OCI-LY1 (cell line): Measurements from ENCODE around the gene CDC42EP4.

Experiments
- CTCF ChIP-seq: fragments of 200-600 bp; sonication (generic), shearing (Covaris generic); IDR thresholded peaks from 2 replicates; pipeline ENCODE4 v1.5.1; 2017; ENCODE audit warnings: mild to moderate bottlenecking, antibody characterized with exemption, low read length, moderate library complexity, mixed read lengths
- EZH2 ChIP-seq: fragments of 200-600 bp; sonication (generic), shearing (Covaris generic); IDR thresholded peaks from 2 replicates; pipeline ENCODE4 v1.8.0; 2017; ENCODE audit warnings: borderline replicate concordance, mixed run types, mild to moderate bottlenecking, antibody characterized with exemption, low read length, moderate library complexity, mixed read lengths

GRCh38 chr17:73342050-73342522 lies 30.3 kb upstream of the CDC42EP4 start:
- no peak for TF ChIP-seq CTCF
- TF ChIP-seq EZH2, result no peak
